BLaER1 (cell line): ENCODE data around the gene ZNF121.

Experiments
- H3K27ac ChIP-seq: shearing (Covaris generic); formaldehyde crosslinking; 2 replicates; pipeline ENCODE4 v1.8.1; 2022
- H3K27me3 ChIP-seq: shearing (Covaris generic); formaldehyde crosslinking; 2 replicates; pipeline ENCODE4 v1.8.1; 2022
- H3K36me3 ChIP-seq: shearing (Covaris generic); formaldehyde crosslinking; 2 replicates; pipeline ENCODE4 v1.8.1; 2022
- H3K4me1 ChIP-seq: shearing (Covaris generic); formaldehyde crosslinking; 2 replicates; pipeline ENCODE4 v1.8.1; 2022
- H3K4me2 ChIP-seq: shearing (Covaris generic); formaldehyde crosslinking; 2 replicates; pipeline ENCODE4 v1.8.1; 2022
- H3K4me3 ChIP-seq: shearing (Covaris generic); formaldehyde crosslinking; 2 replicates; pipeline ENCODE4 v1.8.1; 2022
- H3K9ac ChIP-seq: shearing (Covaris generic); formaldehyde crosslinking; 2 replicates; pipeline ENCODE4 v1.8.1; 2022
- H3K9me3 ChIP-seq: shearing (Covaris generic); formaldehyde crosslinking; 2 replicates; pipeline ENCODE4 v1.8.1; 2022
- H4K20me1 ChIP-seq: shearing (Covaris generic); formaldehyde crosslinking; 2 replicates; pipeline ENCODE4 v1.8.1; 2022
- Cebpa-rat ChIP-seq: shearing (Covaris generic); IDR thresholded peaks from 2 replicates; pipeline ENCODE4 v1.8.1; 2022

Gene ZNF121

GRCh38 chr19:9538183-9539058, 45.9 kb downstream of the ZNF121 start, which contains the start of gene ZNF426:
Gene ZNF426 (minus strand): TSS chr19:9538645. CDS start chr19:9536232, 2,413 bp downstream.
- H3K36me3 ChIP-seq: peaks cover 34% of the 10 kb centered on the region
- H3K9ac ChIP-seq: peak within 1 kb of the TSS; percentile 98
- peak within 1 kb of the TSS; percentile 95 for H3K27ac ChIP-seq
- peaks cover 49% of the 10 kb centered on the region for H3K9me3 ChIP-seq
- H3K4me2 ChIP-seq: peak within 1 kb of the TSS; percentile 93
- H3K4me1 ChIP-seq: peaks cover 21% of the 10 kb centered on the region
- H4K20me1 ChIP-seq: no peaks in the 10 kb centered on the region; the same call in 1 of the 2 replicates
- no peak for TF ChIP-seq Cebpa-rat
- H3K4me3 ChIP-seq: peak within 1 kb of the TSS; percentile 88
- H3K27me3 ChIP-seq: no peaks in the 10 kb centered on the region

GRCh38 chr19:9535934-9536333, 48.4 kb downstream of the ZNF121 start:
- Histone ChIP-seq H3K4me3 (peak overlapping the region; percentile 88; the same call in 1 of the 2 replicates), H3K9ac (no peak overlapping the region), H3K36me3 (peaks cover 59% of the 10 kb centered on the region), H4K20me1 (no peaks in the 10 kb centered on the region; the same call in 1 of the 2 replicates), H3K27ac (no peak overlapping the region), H3K9me3 (peaks cover 74% of the 10 kb centered on the region), H3K4me1 (peaks cover 21% of the 10 kb centered on the region), H3K4me2 (no peak overlapping the region), H3K27me3 (no peaks in the 10 kb centered on the region)
- no peak for TF ChIP-seq Cebpa-rat

GRCh38 chr19:9531933-9532332, 52.4 kb downstream of the ZNF121 start:
- Histone ChIP-seq H3K4me2 (no peak overlapping the region), H4K20me1 (no peaks in the 10 kb centered on the region; the same call in 1 of the 2 replicates), H3K27ac (no peak overlapping the region), H3K27me3 (no peaks in the 10 kb centered on the region; the same call in 1 of the 2 replicates), H3K4me1 (peaks cover 7% of the 10 kb centered on the region), H3K4me3 (peak overlapping the region; percentile 48), H3K9me3 (peaks cover 99% of the 10 kb centered on the region), H3K36me3 (peaks cover 99% of the 10 kb centered on the region), H3K9ac (no peak overlapping the region)
- TF ChIP-seq Cebpa-rat: no peak

- no peak for TF ChIP-seq Cebpa-rat
- peaks cover 100% of the 10 kb centered on the region for H3K9me3 ChIP-seq
- H3K36me3 ChIP-seq: peaks cover 97% of the 10 kb centered on the region
- H3K4me2 ChIP-seq: no peak overlapping the region
- no peak overlapping the region for H3K27ac ChIP-seq
- H3K9ac ChIP-seq: no peak overlapping the region
- no peaks in the 10 kb centered on the region for H4K20me1 ChIP-seq
- no peaks in the 10 kb centered on the region for H3K4me1 ChIP-seq
- no peaks in the 10 kb centered on the region; the same call in 1 of the 2 replicates for H3K27me3 ChIP-seq
- H3K4me3 ChIP-seq: peak overlapping the region; percentile 48
These were observed 55.5 kb downstream of the ZNF121 start for GRCh38 chr19:9528757-9529336.

GRCh38 chr19:9523885-9524474, 60.3 kb downstream of the ZNF121 start:
- Histone ChIP-seq H3K4me3 (peak overlapping the region; percentile 38; the same call in 1 of the 2 replicates), H3K27me3 (no peaks in the 10 kb centered on the region), H3K9ac (no peak overlapping the region), H3K36me3 (peaks cover 75% of the 10 kb centered on the region), H3K27ac (no peak overlapping the region), H3K4me2 (no peak overlapping the region), H3K9me3 (peaks cover 100% of the 10 kb centered on the region), H3K4me1 (no peaks in the 10 kb centered on the region), H4K20me1 (no peaks in the 10 kb centered on the region)
- TF ChIP-seq Cebpa-rat: no peak
